K562 (cell line): Measurements from ENCODE around the gene CCR7. TPM values are rescaled to one million over a fixed set of nuclear protein-coding genes. Genes with fewer than 3 reads are reported as not detected.

Experiments used
- ATF7 ChIP-seq: fragments of 450-650 bp; IDR thresholded peaks from 2 replicates; pipeline ENCODE4 v1.7.1; 2014; ENCODE audit warnings: mild to moderate bottlenecking, moderate library complexity
- CCNT2 ChIP-seq: IDR thresholded peaks from 2 replicates; pipeline ENCODE4 v1.6.1; 2011; ENCODE audit warnings: borderline replicate concordance, low read depth, mild to moderate bottlenecking, moderate library complexity, mixed read lengths, low read length; ENCODE audit not compliant: insufficient read length; ENCODE audit errors: extremely low read depth
- CHCHD3 ChIP-seq: fragments of 250-450 bp; sonication (Bioruptor Pico); IDR thresholded peaks from 2 replicates; pipeline ENCODE4 v2.1.2; 2022; ENCODE audit warnings: mild to moderate bottlenecking
- EWSR1 ChIP-seq: fragments of 450-650 bp; IDR thresholded peaks from 2 replicates; pipeline ENCODE4 v1.6.1; 2018; ENCODE audit warnings: borderline replicate concordance, mild to moderate bottlenecking, low read depth, moderate library complexity; ENCODE audit not compliant: partially characterized antibody
- HNRNPK ChIP-seq: fragments of 200-400 bp; formaldehyde crosslinking; IDR thresholded peaks from one replicate; pipeline ENCODE4 v1.6.1; 2018; ENCODE audit warnings: mild to moderate bottlenecking, low read depth, low read length; ENCODE audit not compliant: poor library complexity, severe bottlenecking
- KLF13 ChIP-seq: fragments of 450-650 bp; IDR thresholded peaks from 2 replicates; pipeline ENCODE4 v1.6.1; 2016; ENCODE audit warnings: missing genetic modification characterization, low read depth, mild to moderate bottlenecking, missing compliant biosample characterization, moderate library complexity, borderline replicate concordance
- SETDB1 ChIP-seq: IDR thresholded peaks from one replicate; pipeline ENCODE4 v1.6.1; 2012; ENCODE audit warnings: low read length, control low read depth, inconsistent platforms
- SMARCE1 ChIP-seq: fragments of 450-650 bp; IDR thresholded peaks from 2 replicates; pipeline ENCODE4 v1.7.1; 2016; ENCODE audit warnings: mild to moderate bottlenecking
- ZFX ChIP-seq: sonication (generic); formaldehyde crosslinking; IDR thresholded peaks from 2 replicates; pipeline ENCODE4 v1.8.0; 2022; ENCODE audit warnings: mild to moderate bottlenecking, missing genetic modification reagents, moderate library complexity
- ZNF134 ChIP-seq: fragments of 250-450 bp; sonication (Bioruptor Pico); conservative IDR thresholded peaks from 2 replicates; pipeline ENCODE4 v1.4.0; 2020
- ZNF3 ChIP-seq: fragments of 250-450 bp; sonication (Bioruptor Pico); IDR thresholded peaks from 2 replicates; pipeline ENCODE4 v1.5.0; 2021; ENCODE audit warnings: mild to moderate bottlenecking, moderate library complexity
- polyA plus RNA-seq, 8 experiments: library from polyadenylated mRNA; depleted of rRNA in 4 of 8; stranded (reverse) in 5 of 8; unstranded in 3 of 8; fragments of >200 nt; fragmentation: Nextera tagmentation in 2 of 8; fragmentation: Illumina TruSeq in 1 of 8; extraction: Ambion mirVana in 2 of 8; extraction: Trizol in 1 of 8; gene quantifications; 2 replicates each; pipeline versions ENCODE4 v1.2.1 to v1.2.3, GENCODE V29; 2011 to 2014; ENCODE audit warnings: inconsistent platforms in 1 of 8, missing spikeins in 1 of 8
- total RNA-seq, 7 experiments: library from RNA; depleted of rRNA in 6 of 7; stranded (reverse); fragments of >200 nt in 6 of 7; fragmentation: Illumina TruSeq in 2 of 7; extraction: Trizol in 2 of 7; gene quantifications; 2 replicates each; pipeline versions ENCODE4 v1.2.1 to v1.2.3, GENCODE V29; 2011 to 2021; ENCODE audit warnings: low replicate concordance in 1 of 7
- TF ChIP-seq, protein P1 (sequence below): fragments of 450-650 bp; IDR thresholded peaks from 2 replicates; pipeline ENCODE4 v1.6.1; 2016; ENCODE audit warnings: mild to moderate bottlenecking
- TF ChIP-seq, protein P2 (sequence below), 2 experiments: fragments of 450-650 bp; IDR thresholded peaks; 2 replicates each; pipeline ENCODE4 v1.6.1; 2018; ENCODE audit warnings: mild to moderate bottlenecking in 2 of 2, low read depth in 1 of 2; ENCODE audit not compliant: partially characterized antibody in 2 of 2
- TF ChIP-seq, protein P3 (sequence below): sonication (generic); formaldehyde crosslinking; IDR thresholded peaks from 2 replicates; pipeline ENCODE4 v1.9.0; 2022; ENCODE audit warnings: mild to moderate bottlenecking, missing genetic modification reagents
- TF ChIP-seq, protein P4 (sequence below), 2 experiments: fragments of 450-650 bp in 1 of 2; sonication (generic) in 1 of 2; formaldehyde crosslinking in 1 of 2; IDR thresholded peaks in 1 of 2; conservative IDR thresholded peaks in 1 of 2; 2 replicates each; pipeline versions ENCODE4 v1.6.1 to v1.8.1; 2016 to 2023; ENCODE audit warnings: mild to moderate bottlenecking in 2 of 2, moderate library complexity in 2 of 2, inconsistent platforms in 1 of 2, missing genetic modification reagents in 1 of 2
- TF ChIP-seq, protein P5 (sequence below): fragments of 250-450 bp; sonication (Bioruptor Pico); IDR thresholded peaks from 2 replicates; pipeline ENCODE4 v1.8.0; 2021; ENCODE audit warnings: mild to moderate bottlenecking, moderate library complexity

CCR7 gene
- total and polyA plus RNA-seq, 9 of the 15 experiments (the other 6 are each of a cell fraction or from before 2014, with no cell fraction given), result 0.14 to 1.4 (median 0.56) TPM

DNA sequence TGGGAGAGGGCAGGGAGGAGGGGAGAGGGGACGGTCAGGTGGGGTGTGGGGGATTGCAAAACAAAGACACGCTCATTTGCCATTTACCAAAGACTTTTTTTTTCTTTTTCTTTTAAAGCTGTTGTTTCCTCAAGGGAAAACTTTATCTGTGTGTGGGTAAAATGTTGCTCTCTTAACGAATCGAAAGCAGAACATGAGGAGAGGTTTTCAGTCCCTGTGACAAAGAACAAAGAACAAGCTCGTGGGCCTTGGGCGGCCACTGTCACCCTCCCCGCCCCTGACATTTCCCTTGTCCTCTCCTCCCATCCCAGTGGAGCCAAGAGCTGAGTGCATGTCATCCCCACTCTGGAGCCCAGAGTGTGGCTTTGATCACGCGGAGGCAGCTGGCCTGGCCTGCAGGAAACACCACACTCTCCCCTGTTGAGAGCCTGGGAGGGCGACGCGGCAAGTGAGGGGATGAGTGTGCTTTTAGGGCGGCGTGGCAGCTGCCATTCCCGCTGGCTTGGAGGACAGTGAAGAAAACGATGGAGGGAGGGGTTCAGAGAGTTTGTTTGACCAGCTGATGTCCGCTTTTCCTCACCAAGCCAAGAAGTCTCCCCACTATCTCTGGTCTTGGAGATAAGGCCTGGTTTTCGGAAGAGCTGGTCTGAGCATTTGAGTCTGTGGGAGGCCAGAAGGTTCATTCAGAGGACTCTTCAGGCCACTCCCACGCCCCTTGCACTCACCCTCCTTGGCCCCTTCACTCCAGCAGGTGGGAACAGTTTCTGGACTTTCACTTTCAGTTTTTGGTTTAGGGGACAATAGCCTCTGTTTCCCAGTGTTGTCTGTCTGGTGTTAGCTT is 11.4 kb downstream of the CCR7 start (continued):
- TF ChIP-seq CCNT2, result peak; percentile 65
- peak; percentile 67 for TF ChIP-seq ATF7
- no peak for TF ChIP-seq ZNF3 (CRISPR knock-in tag)
- TF ChIP-seq, protein P1, sequence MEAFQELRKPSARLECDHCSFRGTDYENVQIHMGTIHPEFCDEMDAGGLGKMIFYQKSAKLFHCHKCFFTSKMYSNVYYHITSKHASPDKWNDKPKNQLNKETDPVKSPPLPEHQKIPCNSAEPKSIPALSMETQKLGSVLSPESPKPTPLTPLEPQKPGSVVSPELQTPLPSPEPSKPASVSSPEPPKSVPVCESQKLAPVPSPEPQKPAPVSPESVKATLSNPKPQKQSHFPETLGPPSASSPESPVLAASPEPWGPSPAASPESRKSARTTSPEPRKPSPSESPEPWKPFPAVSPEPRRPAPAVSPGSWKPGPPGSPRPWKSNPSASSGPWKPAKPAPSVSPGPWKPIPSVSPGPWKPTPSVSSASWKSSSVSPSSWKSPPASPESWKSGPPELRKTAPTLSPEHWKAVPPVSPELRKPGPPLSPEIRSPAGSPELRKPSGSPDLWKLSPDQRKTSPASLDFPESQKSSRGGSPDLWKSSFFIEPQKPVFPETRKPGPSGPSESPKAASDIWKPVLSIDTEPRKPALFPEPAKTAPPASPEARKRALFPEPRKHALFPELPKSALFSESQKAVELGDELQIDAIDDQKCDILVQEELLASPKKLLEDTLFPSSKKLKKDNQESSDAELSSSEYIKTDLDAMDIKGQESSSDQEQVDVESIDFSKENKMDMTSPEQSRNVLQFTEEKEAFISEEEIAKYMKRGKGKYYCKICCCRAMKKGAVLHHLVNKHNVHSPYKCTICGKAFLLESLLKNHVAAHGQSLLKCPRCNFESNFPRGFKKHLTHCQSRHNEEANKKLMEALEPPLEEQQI, result no peak
- TF ChIP-seq HNRNPK, result no peak
- no peak for TF ChIP-seq SETDB1
- no peak for TF ChIP-seq EWSR1
- peak; percentile 45; the same call in 1 of the 2 replicates for TF ChIP-seq ZFX (CRISPR knock-in tag)
- TF ChIP-seq ZNF134 (CRISPR knock-in tag), result no peak
- TF ChIP-seq, protein P2, sequence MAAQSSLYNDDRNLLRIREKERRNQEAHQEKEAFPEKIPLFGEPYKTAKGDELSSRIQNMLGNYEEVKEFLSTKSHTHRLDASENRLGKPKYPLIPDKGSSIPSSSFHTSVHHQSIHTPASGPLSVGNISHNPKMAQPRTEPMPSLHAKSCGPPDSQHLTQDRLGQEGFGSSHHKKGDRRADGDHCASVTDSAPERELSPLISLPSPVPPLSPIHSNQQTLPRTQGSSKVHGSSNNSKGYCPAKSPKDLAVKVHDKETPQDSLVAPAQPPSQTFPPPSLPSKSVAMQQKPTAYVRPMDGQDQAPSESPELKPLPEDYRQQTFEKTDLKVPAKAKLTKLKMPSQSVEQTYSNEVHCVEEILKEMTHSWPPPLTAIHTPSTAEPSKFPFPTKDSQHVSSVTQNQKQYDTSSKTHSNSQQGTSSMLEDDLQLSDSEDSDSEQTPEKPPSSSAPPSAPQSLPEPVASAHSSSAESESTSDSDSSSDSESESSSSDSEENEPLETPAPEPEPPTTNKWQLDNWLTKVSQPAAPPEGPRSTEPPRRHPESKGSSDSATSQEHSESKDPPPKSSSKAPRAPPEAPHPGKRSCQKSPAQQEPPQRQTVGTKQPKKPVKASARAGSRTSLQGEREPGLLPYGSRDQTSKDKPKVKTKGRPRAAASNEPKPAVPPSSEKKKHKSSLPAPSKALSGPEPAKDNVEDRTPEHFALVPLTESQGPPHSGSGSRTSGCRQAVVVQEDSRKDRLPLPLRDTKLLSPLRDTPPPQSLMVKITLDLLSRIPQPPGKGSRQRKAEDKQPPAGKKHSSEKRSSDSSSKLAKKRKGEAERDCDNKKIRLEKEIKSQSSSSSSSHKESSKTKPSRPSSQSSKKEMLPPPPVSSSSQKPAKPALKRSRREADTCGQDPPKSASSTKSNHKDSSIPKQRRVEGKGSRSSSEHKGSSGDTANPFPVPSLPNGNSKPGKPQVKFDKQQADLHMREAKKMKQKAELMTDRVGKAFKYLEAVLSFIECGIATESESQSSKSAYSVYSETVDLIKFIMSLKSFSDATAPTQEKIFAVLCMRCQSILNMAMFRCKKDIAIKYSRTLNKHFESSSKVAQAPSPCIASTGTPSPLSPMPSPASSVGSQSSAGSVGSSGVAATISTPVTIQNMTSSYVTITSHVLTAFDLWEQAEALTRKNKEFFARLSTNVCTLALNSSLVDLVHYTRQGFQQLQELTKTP (IDR thresholded peaks at IDR 0.05; ENCODE audit: low read depth in 1 of 2, partially characterized antibody in 2 of 2), result peak in 1 of 2 experiments; percentile 29
- TF ChIP-seq CHCHD3 (CRISPR knock-in tag), result no peak
- TF ChIP-seq, protein P3, sequence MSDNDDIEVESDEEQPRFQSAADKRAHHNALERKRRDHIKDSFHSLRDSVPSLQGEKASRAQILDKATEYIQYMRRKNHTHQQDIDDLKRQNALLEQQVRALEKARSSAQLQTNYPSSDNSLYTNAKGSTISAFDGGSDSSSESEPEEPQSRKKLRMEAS, result peak; percentile 83
- no peak for TF ChIP-seq KLF13 (tag)
- TF ChIP-seq SMARCE1, result peak; percentile 90
- TF ChIP-seq, protein P4, sequence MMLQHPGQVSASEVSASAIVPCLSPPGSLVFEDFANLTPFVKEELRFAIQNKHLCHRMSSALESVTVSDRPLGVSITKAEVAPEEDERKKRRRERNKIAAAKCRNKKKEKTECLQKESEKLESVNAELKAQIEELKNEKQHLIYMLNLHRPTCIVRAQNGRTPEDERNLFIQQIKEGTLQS (IDR thresholded peaks at IDR 0.05), result no peak
- TF ChIP-seq, protein P4 (CRISPR knock-in tag; conservative IDR thresholded peaks at IDR 0.05), result no peak
- TF ChIP-seq, protein P5, sequence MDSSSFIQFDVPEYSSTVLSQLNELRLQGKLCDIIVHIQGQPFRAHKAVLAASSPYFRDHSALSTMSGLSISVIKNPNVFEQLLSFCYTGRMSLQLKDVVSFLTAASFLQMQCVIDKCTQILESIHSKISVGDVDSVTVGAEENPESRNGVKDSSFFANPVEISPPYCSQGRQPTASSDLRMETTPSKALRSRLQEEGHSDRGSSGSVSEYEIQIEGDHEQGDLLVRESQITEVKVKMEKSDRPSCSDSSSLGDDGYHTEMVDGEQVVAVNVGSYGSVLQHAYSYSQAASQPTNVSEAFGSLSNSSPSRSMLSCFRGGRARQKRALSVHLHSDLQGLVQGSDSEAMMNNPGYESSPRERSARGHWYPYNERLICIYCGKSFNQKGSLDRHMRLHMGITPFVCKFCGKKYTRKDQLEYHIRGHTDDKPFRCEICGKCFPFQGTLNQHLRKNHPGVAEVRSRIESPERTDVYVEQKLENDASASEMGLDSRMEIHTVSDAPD (CRISPR knock-in tag), result no peak
